Lower leg skin (tissue), 4 donors: ENCODE measurements around the gene FBXO22. TPM values are rescaled to one million over a fixed set of nuclear protein-coding genes. Genes with fewer than 3 reads are reported as not detected.

ENCODE experiments used
- DNase-seq, 2 donors: peaks; one replicate each; pipeline ENCODE4 v3.0.0-alpha.2; 2019; ENCODE audit warnings: low spot score in 2 of 2
- H3K4me3 ChIP-seq: fragments of 200-600 bp; sonication (generic); 2 replicates; pipeline ENCODE4 v1.5.1; 2017; ENCODE audit warnings: mild to moderate bottlenecking, low read depth; ENCODE audit not compliant: poor library complexity, severe bottlenecking
- CTCF ChIP-seq, 3 donors: fragments of 450-650 bp; IDR thresholded peaks; one replicate each; pipeline ENCODE4 v1.5.1; 2016; ENCODE audit warnings: antibody characterized with exemption in 3 of 3, mild to moderate bottlenecking in 3 of 3, moderate library complexity in 2 of 3
- POLR2A ChIP-seq, 2 donors: fragments of 450-650 bp; IDR thresholded peaks; one replicate each; pipeline ENCODE4 v1.6.1; 2016 to 2017; ENCODE audit warnings: antibody characterized with exemption in 2 of 2, mild to moderate bottlenecking in 1 of 2, moderate library complexity in 1 of 2
- WGBS, 2 donors: methylation state at CpG; one replicate each; pipeline ENCODE4 v1.1.5; 2018; 5-methylcytosine and 5-hydroxymethylcytosine counted together
- intact Hi-C: fragments of 100-400 bp; cut with DNase I; formaldehyde crosslinking; loops from one replicate; pipeline ENCODE4 v1.15.0; 2023; ENCODE audit warnings: low total_unique reads
- total RNA-seq, 4 donors: library from RNA; depleted of rRNA; stranded (reverse); fragments of >200 nt; gene quantifications; one replicate each; pipeline ENCODE4 v1.1.0, GENCODE V29; 2016

FBXO22 gene
- total RNA-seq, 4 donors from 2014 or later, result 17.4 to 25.3 (median 21.6) TPM

DNA sequence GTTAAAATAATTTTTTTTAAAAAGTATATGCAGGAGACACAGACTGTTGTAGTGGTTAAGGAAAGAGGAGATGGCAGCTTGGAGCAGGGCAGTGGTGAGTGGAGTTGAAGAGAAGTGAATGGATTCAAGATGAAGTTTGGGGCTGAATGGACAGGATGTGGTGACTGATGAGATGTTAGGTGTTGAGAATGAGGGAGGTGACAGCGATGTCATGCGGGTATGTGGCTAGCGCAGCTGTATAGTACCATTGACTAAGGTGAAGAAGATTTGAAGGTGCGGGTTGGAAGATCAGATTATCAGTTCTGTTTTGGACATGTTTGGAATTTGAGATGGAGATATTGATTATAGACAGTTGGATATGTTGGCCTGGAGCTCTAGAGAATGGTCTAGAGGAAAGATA is 20.1 kb downstream of the FBXO22 start:
- intact Hi-C loops, result no loop called here
- no peak for DNase-seq
- no peak overlapping the region for H3K4me3 ChIP-seq
- WGBS, 2 donors, result 97% methylated on average over 4 of the region's 4 CpGs
- no peak for TF ChIP-seq CTCF (IDR thresholded peaks at IDR 0.05)
- TF ChIP-seq POLR2A (IDR thresholded peaks at IDR 0.05), result no peak

- WGBS, 2 donors, result 47 to 82% methylated on average over 1 of the region's 1 CpG
- no peak overlapping the region for H3K4me3 ChIP-seq
- intact Hi-C loops, result no loop called here
- TF ChIP-seq CTCF (IDR thresholded peaks at IDR 0.05) (no peak), POLR2A (IDR thresholded peaks at IDR 0.05) (no peak)
- DNase-seq, result no peak
Measured at GRCh38 chr15:75924576-75924975, 20.9 kb downstream of the FBXO22 start.

DNA sequence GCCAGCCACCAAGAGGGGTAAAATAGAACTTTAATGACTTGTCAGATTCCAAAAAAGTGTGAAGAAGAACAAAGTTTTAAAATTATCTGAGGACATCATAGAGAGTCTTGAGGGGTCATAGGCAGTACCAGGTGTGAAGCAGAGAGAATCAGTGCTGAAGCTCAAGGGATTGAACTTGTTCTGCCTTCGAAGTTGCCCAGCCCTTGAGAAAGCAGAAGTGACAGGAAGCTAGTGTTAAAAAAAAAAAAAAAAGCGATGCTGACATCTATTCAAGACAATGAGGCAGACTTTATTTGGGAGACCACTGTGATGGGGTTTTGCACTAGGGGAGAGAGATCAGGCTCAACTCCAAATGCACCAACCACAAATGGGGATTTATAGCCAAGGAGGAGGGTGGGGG is 21.8 kb downstream of the FBXO22 start:
- TF ChIP-seq POLR2A (IDR thresholded peaks at IDR 0.05), result no peak
- TF ChIP-seq CTCF (IDR thresholded peaks at IDR 0.05), result no peak

DNA sequence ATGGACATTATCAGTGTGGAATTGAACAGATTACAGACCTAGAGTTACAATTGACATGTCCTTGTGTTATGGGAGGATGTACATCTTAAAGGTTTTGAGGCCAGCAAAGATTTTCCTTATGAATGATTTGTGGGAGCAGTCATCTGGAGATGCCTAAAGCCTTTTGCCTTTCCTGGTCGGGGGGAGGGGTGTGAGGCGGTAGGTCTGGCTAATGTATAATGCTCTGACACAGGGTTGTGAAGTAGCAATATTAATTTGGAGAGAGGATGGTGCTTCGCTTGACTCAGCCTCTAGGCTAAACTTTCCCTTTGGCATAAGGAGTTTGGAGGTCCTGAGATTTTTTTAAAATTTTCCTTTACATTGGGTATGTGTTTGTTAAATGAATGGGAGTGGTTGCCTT is 23.3 kb downstream of the FBXO22 start:
- WGBS, 2 donors, result 88 to 91% methylated on average over 3 of the region's 3 CpGs
- no peak for DNase-seq
- intact Hi-C loops, result no loop called here
- no peak overlapping the region for H3K4me3 ChIP-seq
- TF ChIP-seq CTCF (IDR thresholded peaks at IDR 0.05) (no peak), POLR2A (IDR thresholded peaks at IDR 0.05) (no peak)

More for the DNA sequence above, 21.8 kb downstream of the FBXO22 start:
- H3K4me3 ChIP-seq, result no peak overlapping the region
- intact Hi-C loops, result no loop called here
- 71 to 85% methylated on average over 2 of the region's 2 CpGs for WGBS, 2 donors
- DNase-seq, result no peak

DNA sequence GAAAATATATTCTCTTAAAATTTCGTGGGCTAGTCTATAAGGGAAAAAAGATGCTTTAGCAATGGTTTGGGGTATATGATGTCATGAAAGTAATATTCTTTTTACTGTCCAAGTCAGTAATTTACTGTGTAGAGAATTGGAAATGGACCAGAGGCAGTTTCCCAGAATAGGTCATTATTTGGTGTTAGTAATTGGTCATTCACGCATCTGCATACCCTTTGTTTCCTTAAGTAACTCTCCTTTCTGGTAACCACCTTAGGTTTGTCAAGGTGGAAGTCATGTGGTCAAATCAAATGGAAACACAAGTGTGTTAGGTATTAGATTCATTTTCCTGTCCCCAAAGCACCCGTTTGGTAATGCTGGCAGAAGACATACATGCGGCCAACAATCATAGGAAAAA is 23.9 kb downstream of the FBXO22 start:
- intact Hi-C loops, result no loop called here
- no peak for TF ChIP-seq CTCF (IDR thresholded peaks at IDR 0.05)
- TF ChIP-seq POLR2A (IDR thresholded peaks at IDR 0.05), result no peak
- H3K4me3 ChIP-seq, result no peak overlapping the region
- WGBS, 2 donors, result 85 to 94% methylated on average over 4 of the region's 4 CpGs
- no peak for DNase-seq
